Activated CD4-positive, alpha-beta T cell treated with anti-CD3 and anti-CD28 coated beads, Interleukin-2, amount 50 U/mL, for 24 hours (primary cell): ENCODE data around the gene C2orf74.
A peak's percentile ranks its signal among the peaks of the same experiment; 100 is the strongest.
"Not testable (repeated sequence)": the region's sequence is repeated elsewhere in the genome, so short reads cannot be mapped to it uniquely, and the experiment has no call there.

Experiments
- DNase-seq, 2 donors: peaks; one replicate each; pipeline ENCODE4 v3.0.0-alpha.2; 2020; ENCODE audit warnings: low read depth in 1 of 2, low spot score in 1 of 2

C2orf74 gene

GRCh38 chr2:61173116-61173515, 11.1 kb downstream of the C2orf74 start:
- DNase-seq = no peak

GRCh38 chr2:61175036-61175435, 13.0 kb downstream of the C2orf74 start:
- DNase-seq = no peak

GRCh38 chr2:61176755-61177726, 15.1 kb downstream of the C2orf74 start:
- DNase-seq = peak; percentile 88 to 89

DNA sequence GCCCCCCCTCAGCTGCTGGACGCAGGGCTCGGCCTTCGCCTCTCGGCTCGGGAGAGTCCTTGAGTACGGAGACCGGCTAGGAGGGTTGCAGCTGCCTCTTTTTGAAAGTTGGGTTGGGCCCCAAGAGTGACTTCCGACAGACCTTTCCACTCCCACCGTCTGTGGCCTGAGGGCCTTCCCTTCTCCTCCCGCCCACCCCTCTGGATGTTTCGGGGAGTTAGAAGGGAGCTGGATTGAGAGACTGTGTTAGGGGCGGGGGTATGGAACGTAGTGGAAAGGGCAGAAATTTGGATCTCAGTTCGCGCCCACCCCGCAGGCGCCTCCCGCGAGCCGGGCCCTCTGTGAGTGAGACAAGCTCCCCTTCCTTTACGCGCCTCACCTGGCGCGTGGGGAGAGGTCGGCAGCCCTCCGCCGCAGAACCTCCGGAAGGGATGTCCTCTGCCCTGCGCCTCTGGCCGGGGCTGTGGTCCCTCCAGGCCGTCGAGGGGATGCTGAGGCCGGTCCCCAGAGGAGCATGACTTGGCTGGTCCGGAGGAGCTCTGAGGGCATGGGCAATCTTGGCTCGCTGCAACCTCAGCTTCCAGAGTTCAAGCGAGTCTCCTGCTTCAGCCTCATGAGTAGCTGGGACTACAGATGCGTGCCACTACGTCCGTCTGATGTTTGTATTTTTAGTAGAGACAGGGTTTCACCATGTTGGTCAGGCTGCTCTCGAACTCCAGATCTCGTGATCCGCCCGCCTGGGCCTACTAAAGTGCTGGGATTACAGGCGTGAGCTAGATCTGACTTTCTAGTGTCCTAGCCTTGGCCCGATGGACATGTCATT, 15.9 kb downstream of the C2orf74 start:
- DNase-seq = peak; percentile 18 to 27

GRCh38 chr2:61178603-61179545, 16.9 kb downstream of the C2orf74 start:
- DNase-seq = peak in 1 of 2 donors; percentile 7

GRCh38 chr2:61179701-61180639, 18.0 kb downstream of the C2orf74 start:
- DNase-seq = no peak

DNA sequence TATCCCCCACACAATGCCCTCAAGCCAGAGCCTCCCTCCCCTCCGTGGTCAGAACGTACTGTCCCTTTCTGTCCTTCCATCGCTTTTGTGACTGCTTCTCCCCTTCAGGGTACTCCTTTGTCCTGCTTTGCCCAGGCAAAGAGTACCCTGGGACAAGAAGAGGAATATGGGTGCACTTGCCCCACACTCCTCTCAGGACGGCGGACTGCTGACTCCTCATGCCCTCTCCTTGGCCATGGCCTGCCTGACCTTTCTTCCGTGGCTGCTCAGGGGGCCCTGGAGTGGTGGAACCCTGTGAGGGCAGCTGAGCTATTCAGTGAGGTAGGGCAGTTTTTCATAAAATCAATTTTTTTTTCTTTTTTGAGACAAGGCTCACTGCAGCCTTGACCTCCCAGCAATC, 18.7 kb downstream of the C2orf74 start:
- DNase-seq = no peak

GRCh38 chr2:61181382-61182058, 19.5 kb downstream of the C2orf74 start:
- no peak for DNase-seq

GRCh38 chr2:61182059-61182383, 20.0 kb downstream of the C2orf74 start:
- no peak for DNase-seq

GRCh38 chr2:61183795-61184194, 21.8 kb downstream of the C2orf74 start:
- DNase-seq = no peak

GRCh38 chr2:61184263-61184662, 22.3 kb downstream of the C2orf74 start:
- no peak for DNase-seq

GRCh38 chr2:61185231-61185728, 23.3 kb downstream of the C2orf74 start:
- no peak for DNase-seq

- DNase-seq = no peak
Measured at GRCh38 chr2:61187085-61187484, 25.1 kb downstream of the C2orf74 start.

- no peak for DNase-seq
Measured at GRCh38 chr2:61193670-61194561, 31.9 kb downstream of the C2orf74 start.

DNA sequence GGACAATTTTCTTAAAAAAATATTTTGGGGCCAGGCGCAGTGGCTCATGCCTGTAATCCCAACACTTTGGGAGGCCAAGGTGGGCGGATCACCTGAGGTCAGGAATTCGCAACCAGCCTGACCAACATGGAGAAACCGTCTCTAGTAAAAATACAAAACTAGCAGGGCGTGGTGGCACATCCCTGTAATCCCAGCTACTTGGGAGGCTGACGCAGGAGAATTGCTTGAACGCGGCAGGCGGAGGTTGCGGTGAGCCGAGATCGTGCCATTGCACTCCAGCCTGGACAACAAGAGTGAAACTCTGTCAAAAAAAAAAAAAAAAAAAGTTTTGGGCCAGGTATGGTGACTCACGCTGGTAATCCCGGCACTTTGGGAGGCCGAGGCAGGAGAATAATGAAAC, 32.7 kb downstream of the C2orf74 start:
- DNase-seq = not testable (repeated sequence)

- no peak for DNase-seq
Measured at GRCh38 chr2:61196671-61197070, 34.7 kb downstream of the C2orf74 start.

DNA sequence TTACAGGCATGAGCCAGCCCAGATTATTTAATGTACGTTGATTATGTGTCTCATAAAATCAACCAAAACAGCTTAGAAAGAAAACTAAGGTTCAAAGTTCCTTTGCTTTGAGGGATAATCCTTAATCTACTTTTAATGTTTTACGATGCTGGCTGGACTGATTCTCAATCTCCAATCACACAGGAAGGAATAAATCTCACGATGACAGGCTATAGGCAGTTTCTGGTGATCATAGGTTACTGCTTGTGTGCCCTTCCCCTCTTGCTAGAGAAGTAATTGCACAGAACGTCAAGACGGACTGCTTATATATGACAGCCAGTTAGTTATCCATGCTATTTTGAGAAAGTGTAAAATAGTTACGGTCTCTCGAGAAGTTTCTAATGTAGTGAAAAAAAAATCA, 43.1 kb downstream of the C2orf74 start:
- DNase-seq = no peak

- no peak for DNase-seq
Measured at GRCh38 chr2:61210332-61210981, 48.5 kb downstream of the C2orf74 start.
